Measurements from ENCODE around the gene MYO10. TPM values are rescaled to one million over a fixed set of nuclear protein-coding genes. Genes with fewer than 3 reads are reported as not detected.

MYO10 gene
- total and polyA plus RNA-seq, 2 of the 8 experiments (the other 6 are each of a cell fraction or from before 2014, with no cell fraction given) = 21.5 to 107 TPM

DNA sequence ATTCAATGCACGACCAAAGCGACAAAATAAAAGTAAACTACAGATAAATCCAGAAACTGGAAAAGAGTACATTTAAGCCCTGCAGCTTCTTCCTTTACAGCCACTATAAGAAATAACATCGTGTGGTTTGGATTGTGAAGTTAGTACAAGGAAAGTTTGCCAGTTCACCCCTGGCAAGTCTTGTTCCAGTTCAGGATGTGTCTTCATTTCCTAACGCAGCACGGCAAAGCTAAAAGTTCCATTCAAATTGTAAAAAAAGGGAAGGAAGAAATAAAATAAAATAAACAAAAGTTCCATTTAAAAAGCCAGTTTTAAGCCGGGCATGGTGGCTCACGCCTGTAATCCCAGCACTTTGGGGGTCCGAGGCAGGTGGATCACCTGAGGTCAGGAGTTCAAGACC lies 236.0 kb downstream of the MYO10 start:
- Histone ChIP-seq H4K20me1 (replicated peaks in 1 of 2; ENCODE audit: control insufficient read depth in 1 of 2, insufficient read depth in 2 of 2, low read length in 2 of 2) (peaks cover 1 to 4% of the 10 kb centered on the region in 2 experiments), H3K23me2 (ENCODE audit: low read depth, low read length) (no peaks in the 10 kb centered on the region), H2BK15ac (ENCODE audit: low read length) (no peak overlapping the region), H3K56ac (replicated peaks; ENCODE audit: insufficient read length, low read depth, low read length) (no peak overlapping the region), H3K9me3 (ENCODE audit: insufficient read depth in 2 of 2, low read depth in 1 of 2, low read length in 1 of 2) (no peaks in the 10 kb centered on the region), H4K8ac (ENCODE audit: extremely low read depth, insufficient read depth, low read length) (no peak overlapping the region), H3K4me2 (ENCODE audit: insufficient read depth in 1 of 2, low read depth in 2 of 2, low read length in 2 of 2) (no peak overlapping the region), H3K36me3 (ENCODE audit: control insufficient read depth in 2 of 4, insufficient read depth in 4 of 4, low read length in 3 of 4) (peaks cover 25 to 96% (median 46%) of the 10 kb centered on the region in 4 experiments), H3K9ac (replicated peaks in 1 of 4; ENCODE audit: extremely low read depth in 1 of 4, low read depth in 3 of 4, low read length in 3 of 4) (no peak overlapping the region), H3K4ac (replicated peaks; ENCODE audit: insufficient read length, low read depth, low read length) (no peak overlapping the region), H4K91ac (replicated peaks; ENCODE audit: insufficient read length, low read length) (no peak overlapping the region), H3K79me1 (ENCODE audit: low read depth, low read length) (peaks cover 8% of the 10 kb centered on the region), H3K4me3 (ENCODE audit: extremely low read depth in 1 of 4, insufficient read depth in 2 of 4, low read depth in 3 of 4, low read length in 4 of 4) (no peak overlapping the region), H3K27me3 (replicated peaks in 1 of 4; ENCODE audit: control insufficient read depth in 3 of 4, extremely low read depth in 1 of 4, insufficient read depth in 3 of 4, low read length in 3 of 4) (no peaks in the 10 kb centered on the region), H2BK120ac (replicated peaks; ENCODE audit: low read depth, low read length) (no peak overlapping the region), H2AK5ac (ENCODE audit: low read depth, low read length) (no peak overlapping the region), H3K4me1 (replicated peaks in 1 of 4; ENCODE audit: control insufficient read depth in 3 of 4, insufficient read depth in 4 of 4, low read length in 3 of 4) (peaks cover 4 to 19% (median 14%) of the 10 kb centered on the region in 4 experiments; a peak in 4 of 7 replicates), H3K14ac (ENCODE audit: insufficient read length) (no peak overlapping the region), H4K5ac (ENCODE audit: insufficient read length, low read depth, low read length) (no peak overlapping the region), H2BK12ac (ENCODE audit: low read depth, low read length) (no peak overlapping the region), H3K79me2 (ENCODE audit: control insufficient read depth in 1 of 2, insufficient read depth in 2 of 2, low read length in 2 of 2) (peaks cover 7 to 59% of the 10 kb centered on the region in 2 experiments), H2AFZ (ENCODE audit: low read length) (no peak overlapping the region), H2BK5ac (ENCODE audit: low read depth, low read length) (no peak overlapping the region), H2BK20ac (ENCODE audit: low read length) (no peak overlapping the region), H3K27ac (ENCODE audit: low read depth, low read length) (no peak overlapping the region), H3K18ac (ENCODE audit: extremely low read depth, low read length) (no peak overlapping the region), H3K23ac (ENCODE audit: insufficient read length) (no peak overlapping the region)
- ChIA-PET CTCF (ENCODE audit: partially characterized antibody) (interaction anchor here (0.6 to 1.5 kb wide), 6 partner anchors 9 to 77 kb away, joined by 3 to 7 read pairs (median 3); no protein-coding TSS in a partner anchor), POLR2A (ENCODE audit: partially characterized antibody) (interaction anchor here (1.1 to 2.5 kb wide), 2 partner anchors 9 to 42 kb away, joined by 3 to 7 read pairs; no protein-coding TSS in a partner anchor)
- WGBS, 2 experiments (ENCODE audit: extremely low coverage in 1 of 2, insufficient coverage in 1 of 2, insufficient read length in 1 of 2, insufficient replicate concordance in 2 of 2, low coverage in 1 of 2, low lambda C conversion rate in 2 of 2, missing lambda C conversion rate in 1 of 2) = 89% methylated on average over 8 of the region's 8 CpGs; no CpG with 5 or more reads in 1 of the 2 experiments
- FAIRE-seq = no peak
- DNase-seq (ENCODE audit: low read depth in 1 of 2, low spot score in 2 of 2) = no peak
- no peak for TF ChIP-seq CHD2 (IDR thresholded peaks at IDR 0.05; ENCODE audit: low read length)
- TF ChIP-seq EZH2 (IDR thresholded peaks at IDR 0.05; ENCODE audit: low read depth, low read length, severe bottlenecking) = no peak
- TF ChIP-seq JUND (IDR thresholded peaks at IDR 0.05; ENCODE audit: low read length) = no peak
- TF ChIP-seq KDM5A (IDR thresholded peaks at IDR 0.05; ENCODE audit: low read length) = no peak
- no peak for TF ChIP-seq TBP (IDR thresholded peaks at IDR 0.05; ENCODE audit: low read depth, low read length)
- TF ChIP-seq RAD21 (IDR thresholded peaks at IDR 0.05 in 1 of 2, conservative IDR thresholded peaks at IDR 0.05 in 1 of 2; ENCODE audit: low read depth in 2 of 2, low read length in 2 of 2) = no peak
- TF ChIP-seq, protein P1, sequence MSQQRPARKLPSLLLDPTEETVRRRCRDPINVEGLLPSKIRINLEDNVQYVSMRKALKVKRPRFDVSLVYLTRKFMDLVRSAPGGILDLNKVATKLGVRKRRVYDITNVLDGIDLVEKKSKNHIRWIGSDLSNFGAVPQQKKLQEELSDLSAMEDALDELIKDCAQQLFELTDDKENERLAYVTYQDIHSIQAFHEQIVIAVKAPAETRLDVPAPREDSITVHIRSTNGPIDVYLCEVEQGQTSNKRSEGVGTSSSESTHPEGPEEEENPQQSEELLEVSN (IDR thresholded peaks at IDR 0.05) = no peak
- TF ChIP-seq SIN3A (conservative IDR thresholded peaks at IDR 0.05 in 1 of 2, IDR thresholded peaks at IDR 0.05 in 1 of 2; ENCODE audit: low read depth in 1 of 2, low read length in 2 of 2) = no peak
- TF ChIP-seq TEAD4 (IDR thresholded peaks at IDR 0.05; ENCODE audit: low read depth, low read length) = no peak
- no peak for TF ChIP-seq NANOG (IDR thresholded peaks at IDR 0.05; ENCODE audit: insufficient read depth, low read depth, low read length, poor library complexity, severe bottlenecking)
- TF ChIP-seq BCL11A (IDR thresholded peaks at IDR 0.05; ENCODE audit: low read depth in 2 of 2, low read length in 2 of 2) = no peak
- no peak for TF ChIP-seq NRF1 (IDR thresholded peaks at IDR 0.05; ENCODE audit: low read depth, low read length)
